Measurements from ENCODE around the gene NXPE3.

Gene NXPE3

GRCh38 chr3:101829437-101829830 lies 50.4 kb downstream of the NXPE3 start:
- DNase-seq (ENCODE audit: low spot score) = no peak

- DNase-seq (ENCODE audit: low spot score) = no peak
Measured at GRCh38 chr3:101829874-101830273, 50.9 kb downstream of the NXPE3 start.

- DNase-seq (ENCODE audit: low spot score) = no peak
Measured at GRCh38 chr3:101833446-101833974, 54.5 kb downstream of the NXPE3 start.

GRCh38 chr3:101835676-101836075 lies 56.7 kb downstream of the NXPE3 start:
- no peak for DNase-seq (ENCODE audit: low spot score)

GRCh38 chr3:101836160-101836559 lies 57.1 kb downstream of the NXPE3 start:
- no peak for DNase-seq (ENCODE audit: low spot score)

- DNase-seq (ENCODE audit: low spot score) = no peak
Measured at GRCh38 chr3:101836652-101837598, 57.9 kb downstream of the NXPE3 start.

GRCh38 chr3:101838691-101839090 lies 59.7 kb downstream of the NXPE3 start:
- no peak for DNase-seq (ENCODE audit: low spot score)

GRCh38 chr3:101840066-101840465 lies 61.1 kb downstream of the NXPE3 start:
- no peak for DNase-seq (ENCODE audit: low spot score)

- DNase-seq (ENCODE audit: low spot score) = no peak
Measured at GRCh38 chr3:101842245-101842934, 63.4 kb downstream of the NXPE3 start.

GRCh38 chr3:101842935-101843330 lies 63.9 kb downstream of the NXPE3 start:
- no peak for DNase-seq (ENCODE audit: low spot score)

GRCh38 chr3:101845425-101845824 lies 66.4 kb downstream of the NXPE3 start:
- no peak for DNase-seq (ENCODE audit: low spot score)

GRCh38 chr3:101846709-101847108 lies 67.7 kb downstream of the NXPE3 start:
- no peak for DNase-seq (ENCODE audit: low spot score)

GRCh38 chr3:101847328-101847727 lies 68.3 kb downstream of the NXPE3 start:
- DNase-seq (ENCODE audit: low spot score) = no peak

- peak; percentile 48 for DNase-seq (ENCODE audit: low spot score)
Measured at GRCh38 chr3:101848326-101848725, 69.3 kb downstream of the NXPE3 start.

- peak; percentile 93 for DNase-seq (ENCODE audit: low spot score)
Measured at GRCh38 chr3:101848754-101849713, 70.0 kb downstream of the NXPE3 start, which contains the start of gene NFKBIZ. Gene NFKBIZ (plus strand): TSS chr3:101849514. CDS start chr3:101849629, 115 bp downstream.

- no peak for DNase-seq (ENCODE audit: low spot score)
Measured at GRCh38 chr3:101849714-101850245, 70.8 kb downstream of the NXPE3 start.

GRCh38 chr3:101850246-101851051 lies 71.4 kb downstream of the NXPE3 start:
- DNase-seq (ENCODE audit: low spot score) = no peak

GRCh38 chr3:101851072-101851770 lies 72.2 kb downstream of the NXPE3 start:
- DNase-seq (ENCODE audit: low spot score) = no peak

- DNase-seq (ENCODE audit: low spot score) = no peak
Measured at GRCh38 chr3:101851850-101852714, 73.1 kb downstream of the NXPE3 start.
